ENCODE results near the gene TRNAU1AP.
"Not testable (repeated sequence)": the region's sequence is repeated elsewhere in the genome, so short reads cannot be mapped to it uniquely, and the experiment has no call there.

TRNAU1AP gene

DNA sequence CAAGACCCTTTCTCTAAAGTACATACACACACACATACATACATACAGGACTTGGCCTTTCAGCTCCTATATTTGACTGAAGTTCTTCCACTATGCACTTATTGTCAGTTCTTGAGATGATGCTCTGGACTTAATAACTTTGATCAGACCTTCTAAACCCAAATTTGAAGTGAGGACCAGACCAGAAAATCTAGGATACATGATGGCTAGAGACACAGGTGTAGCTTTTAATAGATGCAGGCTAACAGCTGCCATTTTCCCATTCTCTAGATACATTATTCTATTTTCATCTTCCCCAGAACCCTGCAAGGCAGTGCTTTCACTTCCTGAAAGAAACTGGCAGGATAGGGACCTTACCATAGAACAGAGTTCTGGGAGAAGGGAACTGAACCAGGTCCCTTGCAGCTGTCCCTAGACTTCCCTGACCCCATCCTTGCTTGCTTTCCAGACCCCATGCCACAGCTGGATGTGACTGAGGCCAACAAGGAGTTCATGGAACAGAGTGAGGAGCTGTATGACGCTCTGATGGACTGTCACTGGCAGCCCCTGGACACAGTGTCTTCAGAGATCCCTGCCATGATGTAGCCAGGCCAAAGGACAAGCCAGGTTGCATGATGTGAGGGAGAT is 24.3 kb downstream of the TRNAU1AP start:
- no peak for DNase-seq (ENCODE audit: low read depth)

- no peak for DNase-seq (ENCODE audit: low read depth)
These were observed 25.1 kb downstream of the TRNAU1AP start for GRCh38 chr1:28577738-28578536.

- no peak for DNase-seq (ENCODE audit: low read depth)
These were observed 25.9 kb downstream of the TRNAU1AP start for GRCh38 chr1:28578696-28579218.

DNA sequence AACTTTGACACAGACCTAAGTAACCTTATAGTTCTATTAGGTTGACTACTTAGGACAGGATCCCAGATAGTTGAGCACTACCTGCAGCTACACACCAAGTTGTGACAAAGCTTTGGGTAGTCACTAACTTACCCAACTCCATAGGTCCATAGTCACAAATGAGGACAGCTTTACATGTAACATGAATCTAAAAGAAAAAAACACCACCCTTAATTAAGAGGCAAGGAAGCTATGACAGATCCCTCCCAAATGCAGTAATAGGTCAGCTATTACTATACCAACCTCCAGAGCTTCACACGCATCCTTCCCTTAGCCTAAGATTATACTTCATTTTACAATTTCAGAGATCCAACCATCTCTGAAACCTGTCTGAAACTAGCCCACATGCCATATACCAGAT is 26.5 kb downstream of the TRNAU1AP start:
- no peak for DNase-seq (ENCODE audit: low read depth)

DNA sequence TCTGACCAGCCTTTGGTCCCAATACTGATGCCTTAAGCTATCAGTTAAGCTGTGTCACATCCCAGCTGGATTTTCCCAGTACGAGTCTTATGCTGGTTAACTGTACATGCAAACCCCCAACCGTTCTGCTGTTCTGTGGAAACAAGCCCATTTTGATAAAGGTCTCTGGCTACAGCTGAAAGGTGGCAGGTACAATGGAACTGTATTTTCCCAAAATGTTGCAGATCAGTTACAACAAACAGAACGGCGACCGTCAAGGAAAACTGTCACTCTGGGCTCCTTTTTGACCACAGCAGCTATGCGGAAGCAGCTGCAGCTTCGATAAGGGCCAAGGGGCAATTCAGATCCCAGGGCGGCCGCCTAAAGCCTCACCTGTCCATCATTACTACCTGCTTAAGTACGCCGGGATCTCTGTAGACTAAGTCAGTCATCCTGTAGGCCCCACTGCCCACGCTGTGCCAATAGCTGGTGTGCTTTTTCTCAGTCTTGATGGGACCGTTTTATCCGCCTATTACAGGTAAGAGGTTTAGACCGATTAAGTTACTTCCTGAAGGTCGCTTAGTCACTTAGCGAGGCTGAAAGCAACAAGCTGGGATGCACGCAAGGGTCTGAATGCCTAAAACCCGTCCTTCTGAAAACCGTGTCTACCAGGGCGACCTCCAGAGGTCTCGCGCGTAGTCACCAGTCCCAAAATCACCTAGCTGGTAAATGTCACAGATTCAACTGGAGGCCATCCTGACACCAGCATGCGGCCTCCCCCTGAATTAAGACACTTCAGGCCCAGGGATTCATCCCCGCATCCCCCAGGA is 28.0 kb downstream of the TRNAU1AP start:
- peak; percentile 41 for DNase-seq (ENCODE audit: low read depth)

DNA sequence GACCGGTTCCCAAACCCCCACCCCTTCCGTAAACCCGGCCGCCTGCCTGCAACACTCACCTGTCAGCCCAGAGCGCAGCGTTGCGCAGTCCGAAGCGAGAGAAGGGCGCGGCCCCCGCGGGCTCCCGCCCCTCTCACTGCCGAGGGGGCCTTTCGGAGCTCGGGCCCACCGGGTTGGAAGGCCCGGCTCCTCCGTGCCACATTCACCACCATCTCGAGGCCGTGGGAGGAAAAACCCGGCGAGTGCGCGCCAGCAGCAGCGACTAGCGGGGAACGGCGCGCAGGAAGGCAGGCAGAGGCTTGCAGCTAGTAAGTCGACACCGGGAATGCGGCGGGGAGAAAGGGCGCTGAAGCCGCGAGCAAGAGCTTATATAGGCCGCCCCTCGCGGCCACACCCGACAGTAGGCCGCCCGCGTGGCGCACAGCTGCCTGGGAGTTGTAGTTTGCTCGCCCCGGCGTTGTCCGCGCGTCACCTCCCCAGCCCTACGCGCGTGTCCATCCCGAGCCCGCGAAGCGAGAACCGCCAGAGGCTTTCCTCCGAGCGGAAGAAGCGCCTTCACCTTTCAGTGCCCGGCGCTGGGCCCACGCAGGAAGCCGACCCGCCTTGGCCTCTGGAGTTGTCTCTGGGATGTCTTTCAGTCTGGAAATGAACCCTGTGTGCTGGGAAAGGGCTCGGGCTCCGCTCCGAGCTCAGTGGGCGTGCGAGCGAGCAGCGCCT is 28.8 kb downstream of the TRNAU1AP start:
- DNase-seq (ENCODE audit: low read depth), result peak; percentile 89

- no peak for DNase-seq (ENCODE audit: low read depth)
These were observed 29.3 kb downstream of the TRNAU1AP start for GRCh38 chr1:28582248-28582615.

- not testable (repeated sequence) for DNase-seq (ENCODE audit: low read depth)
These were observed 33.9 kb downstream of the TRNAU1AP start for GRCh38 chr1:28586585-28587391.

DNA sequence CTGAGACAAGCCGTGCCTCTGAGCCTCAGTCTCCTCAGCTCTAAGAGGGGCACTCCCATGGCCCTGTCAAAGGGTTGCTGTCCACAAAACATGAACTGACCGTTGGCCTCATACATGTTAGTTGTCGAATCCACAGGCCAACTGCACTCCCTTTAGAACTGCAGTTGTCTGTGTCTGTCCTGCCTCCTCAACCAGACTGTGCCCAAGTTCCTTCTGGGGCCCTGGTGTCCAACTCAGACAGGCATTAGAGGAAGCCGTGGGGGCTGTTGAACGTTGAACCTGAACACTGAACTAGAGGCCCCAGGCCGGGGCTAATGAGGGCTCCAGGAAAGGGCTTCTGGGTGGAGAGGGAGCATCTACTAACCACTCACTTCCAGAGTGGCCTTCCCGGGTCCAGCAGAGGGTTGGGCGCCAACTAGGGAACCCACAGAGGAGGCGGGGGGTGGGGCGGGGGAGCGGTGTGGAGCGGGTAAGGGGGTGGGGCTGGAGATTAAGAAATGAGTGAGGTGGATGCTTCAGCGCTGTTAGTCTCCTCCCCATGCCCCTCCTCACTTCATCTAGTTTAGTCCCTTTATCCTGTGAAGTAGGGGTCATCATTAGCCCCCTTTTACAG is 38.9 kb downstream of the TRNAU1AP start, which contains the start of gene RAB42:
RAB42 (plus strand) TSS at position 558 of the 613 bp plus-strand sequence. CDS start 247 bp downstream, outside the sequence.
- DNase-seq (ENCODE audit: low read depth), result no peak

- DNase-seq (ENCODE audit: low read depth), result no peak
These were observed 39.6 kb downstream of the TRNAU1AP start for GRCh38 chr1:28592321-28593071.

- not testable (repeated sequence) for DNase-seq (ENCODE audit: low read depth)
These were observed 41.1 kb downstream of the TRNAU1AP start for GRCh38 chr1:28593988-28594356.

DNA sequence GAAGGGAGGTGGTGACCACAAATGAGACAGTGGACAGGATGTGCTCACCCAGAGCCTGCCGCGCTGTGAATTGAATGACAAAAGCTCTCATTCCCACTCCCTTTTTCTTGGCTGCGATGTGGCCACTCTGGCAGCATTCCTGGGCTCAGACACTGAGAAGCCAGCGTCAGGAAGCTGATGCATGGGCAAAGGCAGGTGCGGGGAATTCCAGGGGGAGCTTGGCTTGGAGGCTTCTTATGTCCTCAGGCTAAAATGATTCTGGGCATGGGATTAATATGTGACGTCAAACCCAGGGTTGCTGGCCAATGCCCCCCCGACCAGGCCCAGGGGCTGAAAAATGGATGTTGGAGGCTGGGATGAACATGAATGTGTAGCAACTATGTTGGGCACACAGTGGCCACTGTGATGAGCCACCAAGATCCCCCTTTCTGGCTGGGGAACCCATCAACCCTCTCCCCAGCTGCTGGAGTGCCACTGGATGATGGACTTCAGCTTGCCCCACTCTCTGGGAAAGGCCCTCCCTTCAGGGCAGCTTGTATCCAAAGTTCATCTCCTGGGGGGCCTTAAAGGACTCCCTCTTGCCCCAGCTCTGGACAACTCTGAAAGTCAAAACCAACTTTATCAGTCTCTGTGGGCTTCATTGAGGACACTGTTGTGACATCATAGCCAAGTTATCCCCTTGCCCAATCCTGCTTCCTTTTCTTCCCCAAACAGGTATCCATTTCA is 42.0 kb downstream of the TRNAU1AP start:
- DNase-seq (ENCODE audit: low read depth), result not testable (repeated sequence)

- no peak for DNase-seq (ENCODE audit: low read depth)
These were observed 42.7 kb downstream of the TRNAU1AP start for GRCh38 chr1:28595412-28596191.

- not testable (repeated sequence) for DNase-seq (ENCODE audit: low read depth)
These were observed 43.4 kb downstream of the TRNAU1AP start for GRCh38 chr1:28596276-28596675.

DNA sequence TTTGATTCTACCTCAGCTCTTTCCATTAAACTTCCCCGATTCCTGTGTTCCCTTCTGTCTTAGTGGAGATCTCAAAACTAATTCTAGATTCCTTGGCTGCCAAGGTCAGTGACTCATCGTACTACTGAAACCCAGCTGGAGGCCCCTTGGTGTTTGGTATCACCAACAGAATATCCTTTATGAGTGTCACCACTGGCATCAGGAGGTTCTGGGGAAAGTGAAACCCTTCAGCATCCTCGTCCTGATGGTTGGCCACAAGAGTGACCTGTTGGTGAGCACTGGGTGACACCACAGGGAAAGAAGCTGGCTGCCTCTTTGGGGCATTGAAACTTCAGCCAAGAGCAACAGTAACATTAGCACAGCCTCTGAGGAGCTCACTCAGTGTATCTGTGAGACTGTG is 48.8 kb downstream of the TRNAU1AP start:
- DNase-seq (ENCODE audit: low read depth), result no peak

DNA sequence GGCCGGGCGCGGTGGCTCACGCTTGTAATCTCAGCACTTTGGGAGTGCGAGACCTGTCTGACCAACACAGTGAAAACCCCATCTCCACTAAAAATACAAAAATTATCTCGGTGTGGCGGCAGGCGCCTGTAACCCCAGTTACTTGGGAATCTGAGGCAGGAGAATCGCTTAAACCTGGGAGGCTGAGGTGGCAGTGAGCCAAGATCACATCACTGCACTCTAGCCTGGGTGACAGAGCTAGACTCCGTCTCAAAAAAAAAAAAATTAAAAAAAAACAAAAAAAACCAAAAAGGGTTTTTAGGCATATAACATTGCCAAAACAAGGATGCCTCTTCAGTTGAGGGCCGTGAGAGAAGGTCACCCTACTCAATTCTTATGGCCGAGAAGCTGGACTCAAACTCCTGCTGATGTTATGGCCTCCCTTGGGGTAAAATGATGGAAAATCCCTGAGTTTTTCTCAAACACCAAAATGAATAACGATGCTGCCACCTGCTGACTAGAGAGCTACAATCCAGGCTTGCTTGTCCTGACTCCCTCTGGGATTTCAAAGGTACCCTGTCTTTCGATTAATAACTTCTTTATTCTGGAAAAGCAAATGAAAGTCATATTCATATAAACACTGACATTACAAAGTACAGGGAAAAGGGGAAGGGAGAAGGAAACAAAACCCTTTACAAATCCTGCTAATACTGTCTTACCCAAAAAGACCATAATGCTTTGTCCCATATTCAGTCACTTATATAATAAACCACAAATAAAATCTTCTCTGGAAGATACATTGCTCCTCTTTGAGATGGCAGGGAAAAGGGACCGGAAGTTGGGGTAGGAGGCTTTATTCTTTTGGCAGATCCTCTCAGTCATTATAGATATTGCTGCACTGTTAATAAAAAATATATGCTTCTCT is 49.9 kb downstream of the TRNAU1AP start:
- no peak for DNase-seq (ENCODE audit: low read depth)

- DNase-seq (ENCODE audit: low read depth), result no peak
These were observed 51.5 kb downstream of the TRNAU1AP start for GRCh38 chr1:28604411-28604810.
